Stimulated activated naive CD4-positive, alpha-beta T cell (primary cell): Measurements from ENCODE around the gene ANKS3.
A peak's percentile ranks its signal among the peaks of the same experiment; 100 is the strongest.

Experiments
- DNase-seq, 6 experiments: peaks; one replicate each; lab custom pipeline; 2025; lab: John Stamatoyannopoulos, UW

Gene ANKS3

GRCh38 chr16:4667203-4667963 is 66.7 kb downstream of the ANKS3 start:
- no peak for DNase-seq

- DNase-seq, result no peak
These were observed 67.4 kb downstream of the ANKS3 start for GRCh38 chr16:4666537-4667202.

GRCh38 chr16:4664538-4665418 is 69.3 kb downstream of the ANKS3 start:
- DNase-seq, result peak; percentile 28 to 66 (median 54)

- peak in 1 of 6 experiments; percentile 33 for DNase-seq
These were observed 70.2 kb downstream of the ANKS3 start for GRCh38 chr16:4663777-4664465.

GRCh38 chr16:4663465-4663776 is 70.7 kb downstream of the ANKS3 start:
- DNase-seq, result no peak

GRCh38 chr16:4661661-4662060 is 72.4 kb downstream of the ANKS3 start:
- DNase-seq, result peak in 1 of 6 experiments; percentile 14

- peak; percentile 46 to 73 (median 62) for DNase-seq
These were observed 73.5 kb downstream of the ANKS3 start for GRCh38 chr16:4660454-4661007.

- no peak for DNase-seq
These were observed 74.4 kb downstream of the ANKS3 start for GRCh38 chr16:4659363-4660353.

- no peak for DNase-seq
These were observed 77.1 kb downstream of the ANKS3 start for GRCh38 chr16:4656695-4657686.

- DNase-seq, result no peak
These were observed 77.8 kb downstream of the ANKS3 start for GRCh38 chr16:4656221-4656620.

GRCh38 chr16:4655801-4656200 is 78.3 kb downstream of the ANKS3 start:
- DNase-seq, result no peak

- no peak for DNase-seq
These were observed 79.0 kb downstream of the ANKS3 start for GRCh38 chr16:4654964-4655590.

- no peak for DNase-seq
These were observed 79.8 kb downstream of the ANKS3 start for GRCh38 chr16:4654011-4654963.

- DNase-seq, result no peak
These were observed 81.5 kb downstream of the ANKS3 start for GRCh38 chr16:4652561-4652960.

- no peak for DNase-seq
These were observed 82.2 kb downstream of the ANKS3 start for GRCh38 chr16:4651827-4652226.

- peak; percentile 57 to 75 (median 69) for DNase-seq
These were observed 83.5 kb downstream of the ANKS3 start for GRCh38 chr16:4650443-4651074.
